CD4-positive, alpha-beta T cell treated with Interleukin-4 for 1 hour (primary cell): ENCODE measurements around the gene PHF19.
A peak's percentile ranks its signal among the peaks of the same experiment; 100 is the strongest.

Experiments used
- DNase-seq, 2 donors: peaks; one replicate each; pipeline ENCODE4 v3.0.0-alpha.2; 2020 to 2022

PHF19 gene

GRCh38 chr9:120876842-120877240, at the start of gene PHF19:
Gene PHF19, minus strand, starts transcription at chr9:120877188. Its CDS starts 2,447 bp downstream, at chr9:120874741.
- DNase-seq: no peak

GRCh38 chr9:120926397-120926928, 49.5 kb upstream of the PHF19 start, which contains the start of gene TRAF1:
Gene TRAF1, minus strand, starts transcription at chr9:120926796. Its CDS starts 721 bp downstream, at chr9:120926075.
- DNase-seq: peak; percentile 56 to 70

- DNase-seq: peak; percentile 89 to 93
Observed at GRCh38 chr9:120925535-120926396, 48.8 kb upstream of the PHF19 start.

- peak; percentile 44 to 73 for DNase-seq
Observed at GRCh38 chr9:120924698-120925534, 47.9 kb upstream of the PHF19 start.

GRCh38 chr9:120923620-120924328, 46.8 kb upstream of the PHF19 start:
- peak in 1 of 2 donors; percentile 37 for DNase-seq

DNA sequence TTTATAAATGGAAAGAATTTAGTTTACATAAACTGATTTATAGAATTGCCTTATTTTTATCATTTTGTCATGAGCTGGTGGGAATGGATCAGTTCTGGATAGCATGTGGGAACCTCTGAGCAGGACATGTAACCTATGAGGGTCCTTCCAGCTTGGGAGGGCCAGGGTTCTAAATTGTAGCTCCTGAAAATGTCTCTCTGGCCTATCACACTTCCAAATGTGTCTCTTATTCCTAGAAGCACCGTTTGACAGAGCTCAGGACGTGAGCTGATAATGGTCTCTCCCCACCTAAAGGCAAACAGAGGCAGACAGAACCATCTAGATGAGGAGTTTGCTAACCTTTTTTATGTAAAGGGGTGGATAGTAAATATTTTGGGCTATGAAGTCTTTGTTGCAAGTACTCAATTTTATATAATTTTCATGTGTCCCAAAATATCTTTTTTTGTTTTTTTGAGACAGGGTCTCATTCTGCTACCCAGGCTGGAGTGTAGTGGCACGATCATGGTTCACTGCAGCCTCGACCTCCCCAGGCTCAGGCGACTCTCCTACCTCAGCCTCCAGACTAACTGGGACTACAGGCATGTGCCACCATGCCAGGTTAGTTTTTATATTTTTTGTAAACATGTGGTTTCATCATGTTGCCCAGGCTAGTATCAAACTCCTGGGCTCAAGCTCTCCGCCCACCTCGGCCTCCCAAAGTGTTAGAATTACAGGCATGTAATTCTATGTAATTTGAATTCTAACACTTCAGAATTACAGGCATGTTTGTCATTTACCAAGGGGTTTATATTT, 45.6 kb upstream of the PHF19 start:
- peak in 1 of 2 donors; percentile 30 for DNase-seq

- peak in 1 of 2 donors; percentile 52 for DNase-seq
Observed at GRCh38 chr9:120921661-120922181, 44.7 kb upstream of the PHF19 start.

GRCh38 chr9:120920806-120921178, 43.8 kb upstream of the PHF19 start:
- peak in 1 of 2 donors; percentile 57 for DNase-seq

GRCh38 chr9:120919843-120920805, 43.1 kb upstream of the PHF19 start:
- DNase-seq: peak in 1 of 2 donors; percentile 65

DNA sequence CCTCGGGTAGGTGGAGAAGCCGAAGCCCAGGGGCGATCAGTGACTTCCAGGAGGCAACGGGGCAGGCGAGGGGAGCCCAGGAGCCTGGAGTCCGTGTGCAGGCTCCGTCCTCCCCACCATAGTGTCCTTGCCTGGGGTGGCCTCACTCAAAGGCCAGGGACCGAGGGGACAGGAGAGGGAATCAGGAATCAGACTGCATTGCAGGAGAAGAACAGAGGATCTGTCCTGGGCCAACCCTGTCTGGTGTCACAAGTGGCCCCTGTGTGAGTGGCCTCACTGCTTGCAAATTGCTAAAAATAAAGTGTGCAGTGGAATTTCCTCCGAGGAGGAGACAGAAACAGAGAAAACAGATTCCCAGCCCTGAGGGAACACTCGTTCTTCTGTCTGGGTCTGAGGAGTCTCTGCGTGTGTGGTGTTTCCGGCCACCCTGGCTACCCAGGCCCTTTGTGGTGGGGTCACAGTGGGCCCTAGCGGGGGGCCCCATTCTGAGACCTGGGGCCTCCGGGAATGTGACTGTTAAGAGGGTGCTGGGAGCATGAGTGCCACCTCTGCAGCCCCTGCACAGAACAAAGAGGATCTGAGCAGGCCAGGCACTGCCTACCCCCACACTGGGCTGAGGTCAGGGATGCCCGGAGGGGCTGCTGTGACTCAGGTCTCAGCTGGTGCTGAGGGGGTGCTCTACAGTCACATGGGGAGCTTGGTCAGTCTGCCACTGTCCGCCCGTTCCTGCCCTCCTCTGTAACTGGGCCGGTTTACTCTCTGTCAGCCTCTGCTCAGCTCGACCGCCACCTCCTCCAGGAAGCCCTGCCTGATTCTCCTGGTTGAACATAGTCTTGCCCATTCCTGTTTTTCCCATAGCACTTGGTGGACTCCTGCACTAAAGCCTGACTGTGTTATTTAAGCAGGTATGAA, 42.2 kb upstream of the PHF19 start:
- DNase-seq: peak in 1 of 2 donors; percentile 27

- peak in 1 of 2 donors; percentile 37 for DNase-seq
Observed at GRCh38 chr9:120917929-120918762, 41.2 kb upstream of the PHF19 start.

GRCh38 chr9:120916991-120917880, 40.2 kb upstream of the PHF19 start:
- no peak for DNase-seq

DNA sequence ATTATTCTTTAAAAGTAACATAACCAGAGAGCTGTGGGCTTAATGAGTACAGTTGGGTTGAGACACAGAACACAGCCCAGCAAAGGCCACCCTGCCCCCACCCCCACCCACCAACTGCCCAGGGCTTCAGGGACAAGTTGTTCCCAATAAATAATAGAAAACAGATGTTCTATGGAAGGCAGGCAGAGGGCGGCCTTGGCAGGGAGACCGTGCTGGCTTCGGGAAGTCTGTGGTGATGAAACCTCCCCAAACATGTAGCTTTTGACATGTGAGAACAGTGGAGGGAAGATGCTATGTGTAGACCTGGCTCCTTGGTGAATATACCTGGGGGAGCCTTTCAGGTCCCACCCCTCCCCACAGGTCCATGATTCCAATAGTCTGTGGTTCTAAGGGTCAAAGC, 39.6 kb upstream of the PHF19 start:
- DNase-seq: no peak

DNA sequence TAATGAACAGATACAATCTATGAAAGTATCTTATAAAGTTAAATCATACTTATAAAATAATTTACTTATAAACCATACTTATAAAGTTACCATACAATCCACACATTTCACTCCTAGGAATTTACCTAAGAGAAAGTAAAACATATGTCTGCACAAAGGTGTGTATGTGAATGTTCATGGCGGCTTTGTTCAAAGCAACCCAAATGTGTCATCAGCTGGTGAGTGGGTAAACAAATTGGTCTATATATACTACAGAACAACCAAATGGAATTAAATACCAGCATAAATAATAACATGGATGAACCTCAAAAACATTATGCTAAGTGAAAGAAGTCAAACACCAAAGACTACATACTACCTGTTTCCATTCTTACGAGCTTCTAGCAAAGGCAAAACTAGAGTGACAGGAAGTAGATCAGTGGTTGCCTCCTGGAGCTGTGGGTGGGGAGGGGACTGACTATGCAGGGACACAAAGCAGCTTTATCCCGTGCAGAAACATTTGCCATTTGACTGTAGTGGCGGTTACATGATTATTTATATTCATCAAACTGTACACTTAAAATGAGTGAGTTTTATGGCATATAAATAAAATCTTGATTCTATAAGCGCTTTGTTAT, 39.0 kb upstream of the PHF19 start:
- DNase-seq: peak; percentile 35 to 68

- DNase-seq: no peak
Observed at GRCh38 chr9:120914953-120915352, 38.0 kb upstream of the PHF19 start.

DNA sequence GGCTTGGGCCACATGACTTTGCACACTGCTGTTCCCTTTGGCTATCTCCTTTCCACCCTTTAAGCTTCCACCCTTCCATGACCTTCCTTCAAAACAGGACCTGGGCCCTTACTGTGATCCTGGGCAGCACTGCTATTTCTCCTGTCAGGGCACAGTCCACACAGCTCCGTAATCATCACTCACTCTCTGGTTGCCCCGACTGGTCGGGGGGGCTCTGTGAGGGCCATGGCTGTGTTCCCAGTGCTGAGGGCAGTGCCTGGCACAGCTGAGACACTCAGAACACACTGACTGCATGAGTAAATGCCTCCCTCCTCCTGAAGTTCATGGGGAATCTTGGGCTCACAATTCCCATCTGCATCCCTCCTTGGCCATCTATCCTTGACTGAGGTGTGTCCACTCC, 37.4 kb upstream of the PHF19 start:
- no peak for DNase-seq
